Measurements from ENCODE around the gene GNAQ.

GNAQ gene

DNA sequence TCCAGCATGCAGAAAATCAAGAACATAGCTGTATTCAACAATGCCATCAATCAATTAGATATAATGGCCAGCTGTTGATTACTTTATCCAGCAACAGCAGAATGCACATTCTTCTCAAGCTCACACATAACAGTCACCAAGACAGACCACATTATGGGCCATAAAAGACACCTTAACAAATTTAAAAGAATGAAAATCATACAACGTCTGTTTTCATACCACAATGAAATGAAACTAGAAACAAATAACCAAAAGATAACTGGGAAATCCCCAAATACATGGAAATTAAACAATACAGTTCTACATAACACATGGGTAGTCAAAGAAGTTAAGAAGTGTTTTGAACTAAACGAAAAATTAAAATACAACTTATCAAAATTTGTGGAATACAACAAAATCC lies 252.6 kb downstream of the GNAQ start:
- no peak overlapping the region for H3K4me3 ChIP-seq (ENCODE audit: low read depth, low read length)
- no peak for TF ChIP-seq CTCF (IDR thresholded peaks at IDR 0.05; ENCODE audit: low read depth, low read length)

DNA sequence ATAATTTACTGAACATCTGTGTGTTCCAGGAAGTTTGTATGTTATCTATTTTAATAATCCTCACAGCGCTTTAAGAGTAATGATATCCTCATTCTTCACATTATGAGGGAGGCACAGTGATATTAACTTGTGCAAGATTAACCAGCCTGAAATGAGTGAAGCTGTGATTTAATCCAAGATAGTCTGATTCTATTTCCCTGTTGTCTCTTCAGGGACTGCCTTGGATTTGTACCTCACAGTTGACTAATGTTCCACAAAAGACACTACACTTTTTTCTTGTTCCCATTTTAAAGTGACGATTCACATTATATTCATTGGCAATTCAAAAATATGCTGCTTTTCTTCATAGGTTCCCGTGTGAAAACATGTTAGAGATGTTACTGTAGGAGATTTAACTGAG lies 258.2 kb downstream of the GNAQ start:
- TF ChIP-seq CTCF (IDR thresholded peaks at IDR 0.05; ENCODE audit: low read depth, low read length) = no peak
- H3K4me3 ChIP-seq (ENCODE audit: low read depth, low read length) = no peak overlapping the region

- TF ChIP-seq CTCF (IDR thresholded peaks at IDR 0.05; ENCODE audit: low read depth, low read length) = no peak
- no peak overlapping the region for H3K4me3 ChIP-seq (ENCODE audit: low read depth, low read length)
These were observed 259.0 kb downstream of the GNAQ start for GRCh38 chr9:77772646-77773045.

DNA sequence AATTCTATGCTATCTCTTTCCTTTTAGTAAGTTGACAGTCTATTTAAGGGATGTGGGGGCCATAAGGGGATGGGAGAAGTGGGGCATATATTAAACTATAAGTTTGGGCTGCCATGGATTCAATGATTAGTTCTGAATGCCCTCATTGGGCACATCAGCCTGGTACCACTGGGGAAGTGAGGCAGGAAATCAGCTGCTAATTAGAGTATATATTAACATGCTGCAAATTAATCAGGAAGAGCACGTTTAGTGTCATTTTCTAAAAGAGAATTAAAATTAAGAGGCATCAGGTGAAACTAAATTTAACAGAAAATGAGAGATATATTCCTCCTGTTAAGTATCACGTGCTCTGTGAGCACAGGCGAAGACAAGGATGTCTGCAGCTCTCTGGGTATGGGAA lies 260.4 kb downstream of the GNAQ start:
- no peak overlapping the region for H3K4me3 ChIP-seq (ENCODE audit: low read depth, low read length)
- no peak for TF ChIP-seq CTCF (IDR thresholded peaks at IDR 0.05; ENCODE audit: low read depth, low read length)

- TF ChIP-seq CTCF (IDR thresholded peaks at IDR 0.05; ENCODE audit: low read depth, low read length) = no peak
- H3K4me3 ChIP-seq (ENCODE audit: low read depth, low read length) = no peak overlapping the region
These were observed 261.3 kb downstream of the GNAQ start for GRCh38 chr9:77770340-77770739.

DNA sequence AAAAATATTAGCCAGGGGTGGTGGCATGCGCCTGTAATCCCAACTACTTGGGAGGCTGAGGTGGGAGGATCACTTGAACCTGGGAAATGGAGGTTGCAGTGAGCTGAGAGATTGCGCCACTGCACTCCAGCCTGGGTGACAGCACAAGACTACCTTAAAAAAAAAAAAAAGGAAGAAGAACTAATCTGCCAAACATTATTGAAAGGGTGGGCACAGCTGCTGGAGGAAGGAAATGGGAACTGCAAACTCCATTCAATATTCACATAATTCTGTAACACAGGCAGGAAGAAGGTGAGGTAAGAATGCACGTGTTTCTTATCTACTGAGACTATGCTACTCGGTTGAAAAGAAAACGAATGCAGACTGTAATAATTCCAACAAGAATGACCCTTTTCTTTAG lies 262.4 kb downstream of the GNAQ start:
- no peak for TF ChIP-seq CTCF (IDR thresholded peaks at IDR 0.05; ENCODE audit: low read depth, low read length)

DNA sequence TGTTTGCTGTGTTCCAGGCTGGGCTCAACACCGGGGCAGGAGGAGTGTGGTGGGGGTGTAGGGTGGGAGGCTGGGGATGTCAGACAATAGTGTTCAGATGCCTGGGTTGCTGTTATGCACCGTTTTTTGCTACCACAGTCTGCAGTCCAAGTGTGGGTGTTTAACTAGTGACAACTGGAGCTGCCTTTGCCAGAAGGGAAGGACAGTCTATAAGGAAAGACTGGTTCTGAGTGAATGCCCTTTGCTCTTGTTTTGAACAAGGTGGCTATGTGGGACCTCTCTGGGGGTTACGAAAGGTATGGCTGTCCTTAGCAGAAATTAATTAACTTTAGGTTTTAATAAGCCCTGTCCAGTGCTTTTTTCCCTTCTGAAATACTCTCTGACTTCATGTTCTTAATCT lies 265.0 kb downstream of the GNAQ start:
- H3K4me3 ChIP-seq (ENCODE audit: low read depth, low read length) = no peak overlapping the region
- TF ChIP-seq CTCF (IDR thresholded peaks at IDR 0.05; ENCODE audit: low read depth, low read length) = no peak

More for the DNA sequence above, 262.4 kb downstream of the GNAQ start:
- H3K4me3 ChIP-seq (ENCODE audit: low read depth, low read length) = no peak overlapping the region
